ENCODE results near the gene KRTAP10-4.
"Not testable (repeated sequence)": the region's sequence is repeated elsewhere in the genome, so short reads cannot be mapped to it uniquely, and the experiment has no call there.

The KRTAP10-4 gene

DNA sequence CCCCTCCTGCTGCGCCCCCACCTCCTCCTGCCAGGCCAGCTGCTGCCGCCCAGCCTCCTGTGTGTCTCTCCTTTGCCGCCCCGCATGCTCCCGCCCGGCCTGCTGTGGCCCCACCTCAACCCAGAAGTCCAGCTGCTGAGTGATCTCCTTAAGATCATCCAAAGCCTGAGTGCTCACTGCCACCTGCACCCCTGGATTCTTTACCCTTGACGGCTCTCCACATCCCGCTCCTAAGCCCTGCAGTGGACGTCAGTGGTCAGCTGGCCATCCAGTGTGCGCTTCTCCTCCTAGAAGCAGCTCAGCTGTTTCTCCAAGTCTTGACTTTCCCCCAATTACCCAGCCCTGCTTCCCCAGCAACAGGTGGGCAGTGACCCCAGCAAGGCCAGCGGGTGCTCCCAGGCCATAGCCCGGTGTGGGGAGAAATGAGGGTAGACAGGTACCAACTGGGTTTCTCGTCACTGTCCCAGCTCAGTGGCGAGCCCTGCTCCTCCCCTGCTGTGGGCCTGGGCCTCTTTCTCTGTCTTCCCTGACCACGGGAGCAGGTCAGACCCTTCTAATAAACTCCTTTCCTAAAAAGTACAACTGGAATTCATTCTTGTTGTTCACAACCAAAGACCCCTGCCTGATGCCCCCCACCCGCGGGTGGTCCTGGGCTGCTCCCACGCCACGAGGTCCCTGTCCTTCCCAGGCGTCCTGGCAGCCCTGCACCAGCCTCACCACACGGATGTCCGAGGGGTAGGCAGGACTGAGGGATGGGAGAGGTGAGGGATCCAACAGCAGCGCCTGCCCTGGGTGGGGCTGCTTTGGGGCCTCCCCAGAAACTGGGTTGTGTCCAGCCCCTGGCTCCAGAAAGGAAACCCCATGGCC, 28.3 kb downstream of the KRTAP10-4 start:
- DNase-seq: no peak

DNA sequence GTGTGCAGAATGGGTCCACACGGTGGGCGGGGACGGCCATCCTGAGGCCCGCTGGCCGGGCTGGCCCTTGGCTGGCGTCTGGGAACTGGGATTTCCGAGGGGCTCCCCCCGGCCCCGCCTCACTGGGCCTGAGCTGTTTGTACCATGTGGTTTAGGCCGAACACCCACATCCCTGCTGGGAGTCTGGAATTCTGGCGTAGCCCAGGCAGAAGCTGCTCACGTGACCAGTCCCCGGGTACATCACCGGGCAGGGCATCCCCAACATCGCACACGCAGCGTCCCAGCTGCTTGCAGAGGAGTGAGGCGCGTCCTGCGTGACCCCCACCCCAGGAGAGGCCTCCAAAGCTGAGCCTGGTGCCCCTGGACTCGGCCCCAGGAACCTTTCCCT, 28.9 kb downstream of the KRTAP10-4 start:
- DNase-seq: no peak

DNA sequence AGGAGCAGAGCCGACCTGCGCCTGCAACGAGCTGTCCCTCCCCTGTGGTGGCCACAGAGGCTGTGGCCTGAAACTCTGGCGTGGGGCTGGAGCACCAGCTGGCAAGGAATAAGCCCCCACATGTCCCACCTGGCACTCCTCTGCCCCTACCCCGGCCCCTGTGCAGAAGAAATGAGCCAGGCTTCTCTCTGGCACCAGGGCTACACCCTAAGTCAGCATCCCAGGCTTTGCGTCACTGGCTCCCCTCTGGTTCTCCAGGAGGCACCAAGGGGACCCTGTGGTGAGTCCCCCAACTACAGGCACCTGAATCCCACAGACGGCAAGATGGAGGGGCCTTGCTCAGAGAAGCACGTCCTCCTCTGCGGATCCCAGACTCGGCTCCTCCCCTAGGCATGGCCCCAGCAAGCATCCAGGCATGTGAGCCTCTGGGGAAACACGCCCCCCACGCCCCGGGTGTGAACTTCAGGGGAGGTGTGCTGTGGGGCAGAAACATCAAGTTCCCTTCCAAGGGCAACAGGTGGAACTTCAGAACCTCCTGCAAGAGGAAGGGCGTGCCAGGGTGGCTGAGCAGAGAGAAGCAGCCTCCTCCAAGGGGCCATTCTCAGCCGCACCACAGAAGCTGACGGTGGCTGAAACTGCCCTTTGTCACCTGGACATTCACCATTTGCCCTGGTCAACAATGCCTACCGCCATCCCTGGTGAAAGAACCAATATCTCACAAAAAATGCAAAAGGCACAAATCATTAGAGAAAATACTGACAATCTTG, 29.8 kb downstream of the KRTAP10-4 start:
- no peak for DNase-seq

DNA sequence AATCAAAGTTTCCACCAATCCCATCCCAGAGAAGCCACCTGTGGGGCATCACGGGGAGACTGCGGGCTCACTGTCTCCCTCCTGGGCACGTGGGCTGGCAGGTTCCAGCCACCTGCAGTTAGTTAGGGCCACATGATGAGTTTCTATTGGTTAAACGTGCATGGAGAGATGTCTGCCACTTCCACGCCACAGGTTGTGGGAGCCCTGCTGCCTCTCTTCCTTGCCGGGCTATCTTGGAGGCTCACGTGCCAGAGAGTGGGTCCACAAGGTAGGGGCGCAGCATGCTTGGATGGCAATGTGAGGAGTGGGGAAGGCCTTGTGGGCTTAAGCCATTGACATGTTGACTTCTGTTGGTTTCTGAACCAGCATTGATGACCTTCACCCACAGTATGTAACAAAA, 30.4 kb downstream of the KRTAP10-4 start:
- no peak for DNase-seq

DNA sequence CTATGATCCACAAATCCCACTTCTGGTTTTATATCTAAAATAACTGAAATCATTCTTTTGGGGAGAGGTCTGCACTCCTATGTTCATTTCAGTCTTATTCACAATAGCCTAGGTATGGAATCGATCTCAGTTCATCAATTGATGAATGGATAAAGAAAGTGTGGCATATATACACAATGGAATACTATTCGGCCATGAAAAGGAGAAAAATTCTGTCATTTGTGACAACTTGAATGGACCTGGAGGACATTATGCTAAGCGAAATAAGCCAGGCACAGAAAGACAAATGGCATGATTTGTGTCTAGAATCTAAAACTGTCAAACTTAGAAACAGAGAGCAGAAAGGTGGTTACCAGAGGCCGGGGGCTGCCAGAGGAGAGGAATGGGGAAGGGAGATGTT, 33.0 kb downstream of the KRTAP10-4 start:
- no peak for DNase-seq

DNA sequence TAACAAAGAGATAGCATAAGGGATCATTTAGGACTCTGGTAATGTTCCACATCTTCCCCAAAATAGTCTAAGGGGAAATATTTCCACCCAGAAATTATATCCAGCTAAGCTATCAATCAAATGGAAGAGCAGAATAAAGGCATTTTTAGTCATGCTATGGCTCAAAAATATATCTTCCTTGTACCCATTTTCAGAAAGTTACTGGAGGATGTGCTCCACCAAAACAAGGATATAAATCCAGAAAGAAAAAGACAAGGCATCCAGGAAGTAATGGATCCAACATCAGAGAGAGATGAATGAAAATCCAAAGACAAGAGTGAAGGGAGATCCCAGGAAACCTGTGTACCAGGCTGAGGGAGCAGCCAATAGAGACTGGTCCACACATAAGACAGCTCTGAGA, 35.7 kb downstream of the KRTAP10-4 start:
- DNase-seq: no peak

DNA sequence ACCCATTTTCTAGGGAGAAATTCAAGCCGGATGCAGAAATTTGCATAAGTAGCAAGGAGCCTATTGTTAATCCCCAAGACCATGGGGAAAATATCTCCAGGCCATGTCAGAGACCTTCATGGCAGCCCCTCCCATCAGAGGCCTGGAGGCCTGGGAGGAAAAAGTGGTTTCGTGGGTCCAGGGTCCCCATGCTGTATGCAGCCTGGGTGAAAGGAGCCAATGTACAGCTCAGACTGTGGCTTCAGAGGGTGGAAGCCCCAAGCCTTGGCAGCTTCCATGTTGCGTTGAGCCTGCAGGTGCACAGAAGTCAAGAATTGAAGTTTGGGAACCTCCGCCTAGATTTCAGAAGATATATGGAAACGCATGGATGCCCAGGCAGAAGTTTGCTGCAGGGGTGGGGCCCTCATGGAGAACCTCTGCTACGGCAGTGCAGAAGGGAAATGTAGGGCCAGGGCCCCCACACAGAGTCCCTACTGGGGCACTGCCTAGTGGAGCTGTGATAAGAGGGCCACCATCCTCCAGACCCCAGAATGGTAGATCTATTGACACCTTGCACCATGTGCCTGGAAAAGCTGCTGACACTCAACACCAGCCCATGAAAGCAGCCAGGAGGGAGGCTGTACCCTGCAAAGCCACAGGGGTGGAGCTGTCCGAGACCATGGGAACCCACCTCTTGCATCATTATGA, 36.8 kb downstream of the KRTAP10-4 start:
- DNase-seq: not testable (repeated sequence)

DNA sequence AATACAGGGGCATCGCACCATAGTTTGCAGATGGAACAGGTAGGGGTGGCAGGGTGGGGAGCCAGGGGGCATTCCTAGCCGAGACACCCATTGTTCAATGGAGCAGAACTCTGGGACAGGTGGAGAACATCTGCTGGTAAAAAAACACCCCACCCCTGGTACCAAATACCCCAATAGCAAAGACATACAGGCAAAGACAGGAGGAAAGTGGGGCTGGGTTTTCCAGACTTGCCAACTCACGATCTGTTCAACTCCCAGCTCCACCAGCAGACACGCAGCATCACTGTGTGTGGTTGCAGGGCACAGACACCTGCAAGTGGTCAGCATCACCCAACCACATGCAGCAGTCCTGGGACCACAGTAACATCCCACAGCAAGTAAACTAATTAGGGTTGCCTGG, 38.0 kb downstream of the KRTAP10-4 start:
- DNase-seq: no peak

DNA sequence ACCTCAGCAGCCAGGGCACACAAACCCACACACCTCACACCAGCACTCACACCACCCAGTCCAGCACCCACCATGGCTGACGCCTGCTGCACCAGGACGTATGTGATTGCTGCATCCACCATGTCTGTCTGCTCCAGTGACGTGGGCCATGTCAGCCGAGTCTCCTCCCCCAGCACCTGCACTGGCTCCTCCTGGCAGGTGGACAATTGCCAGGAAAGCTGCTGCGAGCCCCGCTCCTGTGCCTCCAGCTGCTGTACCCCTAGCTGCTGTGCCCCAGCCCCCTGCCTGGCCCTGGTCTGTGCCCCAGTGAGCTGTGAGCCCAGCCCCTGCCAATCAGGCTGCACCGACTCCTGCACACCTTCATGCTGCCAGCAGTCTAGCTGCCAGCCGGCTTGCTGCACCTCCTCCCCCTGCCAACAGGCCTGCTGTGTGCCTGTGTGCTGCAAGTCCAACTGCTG, 38.5 kb downstream of the KRTAP10-4 start, which contains the start of gene KRTAP10-8:
KRTAP10-8 (plus strand) TSS at position 51 of the 458 bp plus-strand sequence; CDS start at position 73, 22 bp downstream.
- DNase-seq: no peak

DNA sequence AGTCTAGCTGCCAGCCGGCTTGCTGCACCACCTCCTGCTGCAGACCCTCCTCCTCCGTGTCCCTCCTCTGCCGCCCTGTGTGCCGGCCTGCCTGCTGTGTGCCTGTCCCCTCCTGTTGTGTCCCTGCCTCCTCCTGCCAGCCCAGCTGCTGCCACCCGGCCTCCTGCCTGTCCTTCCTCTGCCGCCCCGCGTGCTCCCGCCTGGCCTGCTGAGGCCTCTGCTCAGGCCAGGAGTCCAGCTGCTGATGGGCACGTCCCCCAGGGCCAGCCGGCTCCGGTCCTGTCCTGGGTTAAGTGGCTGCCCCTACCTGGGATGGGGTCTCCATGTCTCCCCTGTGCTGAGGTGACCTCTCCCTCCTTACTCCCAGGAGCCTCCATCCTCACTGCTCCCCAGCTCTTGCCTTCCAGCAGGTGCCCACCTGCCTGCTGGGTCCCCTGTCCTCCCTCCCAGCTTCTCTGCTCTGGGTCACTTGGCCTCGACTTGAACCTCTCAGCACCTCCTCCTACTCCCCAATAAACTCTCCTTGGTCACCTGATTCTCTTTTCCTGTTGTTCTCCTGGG, 39.2 kb downstream of the KRTAP10-4 start:
- DNase-seq: no peak

DNA sequence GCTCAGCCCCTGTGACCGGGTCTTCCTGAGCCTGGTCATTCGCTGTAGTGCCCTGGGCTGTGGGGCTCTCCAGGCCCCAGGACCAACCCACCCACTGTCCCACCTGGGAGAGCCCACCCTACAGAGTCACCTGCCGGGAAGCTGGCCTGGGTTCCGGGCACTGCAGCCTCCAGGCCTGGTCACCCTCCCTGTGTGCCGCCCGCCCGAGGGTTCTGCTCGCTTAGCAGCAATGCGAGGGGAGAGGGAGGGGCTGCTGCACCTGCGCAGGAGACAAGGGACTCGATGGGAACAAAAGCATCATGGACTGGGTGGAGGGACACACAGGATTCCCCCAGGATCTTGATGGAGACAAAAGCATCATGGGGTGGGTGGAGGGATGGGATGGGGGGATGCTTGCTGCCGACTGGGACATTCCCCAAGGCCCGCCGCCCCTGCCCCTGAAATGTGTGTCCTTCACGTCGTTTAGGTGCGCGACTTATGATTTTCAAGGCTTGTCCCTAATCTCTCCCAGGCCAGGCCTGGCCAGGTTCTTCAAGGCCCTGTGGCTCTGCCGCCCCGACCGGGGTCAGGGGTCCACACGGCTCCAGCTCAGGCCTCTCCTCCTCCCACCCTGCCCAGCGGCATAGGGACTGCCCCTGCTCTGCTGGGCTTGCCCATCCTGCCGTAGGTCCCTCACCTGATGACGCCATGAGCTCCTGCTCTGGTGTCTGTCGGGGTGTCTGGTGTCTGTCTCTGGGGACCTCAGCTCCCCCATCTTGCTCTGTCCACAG, 40.0 kb downstream of the KRTAP10-4 start:
- DNase-seq: no peak

DNA sequence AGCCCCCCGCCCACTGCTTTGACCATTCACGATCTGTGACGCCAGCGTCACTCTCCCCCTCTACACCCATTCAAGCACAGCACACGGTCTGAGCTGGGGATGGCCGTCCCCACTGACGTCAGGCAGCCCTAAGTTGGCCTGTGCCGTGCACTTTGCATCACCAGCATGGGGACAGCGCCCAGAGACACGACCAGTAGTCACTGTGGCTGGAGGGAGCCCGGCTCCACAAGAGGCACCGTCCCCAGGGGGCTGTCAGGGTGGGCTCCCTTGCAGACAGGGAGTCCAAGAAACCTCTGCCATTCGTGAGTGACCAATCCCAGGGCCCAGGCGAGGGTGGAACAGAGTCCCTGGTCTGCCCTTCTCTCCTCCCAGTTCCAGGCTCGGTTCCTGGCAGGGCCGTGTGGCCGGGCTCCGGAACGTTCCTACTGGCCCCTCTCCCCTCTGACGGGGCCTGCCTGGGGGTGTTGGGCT, 40.7 kb downstream of the KRTAP10-4 start:
- no peak for DNase-seq

DNA sequence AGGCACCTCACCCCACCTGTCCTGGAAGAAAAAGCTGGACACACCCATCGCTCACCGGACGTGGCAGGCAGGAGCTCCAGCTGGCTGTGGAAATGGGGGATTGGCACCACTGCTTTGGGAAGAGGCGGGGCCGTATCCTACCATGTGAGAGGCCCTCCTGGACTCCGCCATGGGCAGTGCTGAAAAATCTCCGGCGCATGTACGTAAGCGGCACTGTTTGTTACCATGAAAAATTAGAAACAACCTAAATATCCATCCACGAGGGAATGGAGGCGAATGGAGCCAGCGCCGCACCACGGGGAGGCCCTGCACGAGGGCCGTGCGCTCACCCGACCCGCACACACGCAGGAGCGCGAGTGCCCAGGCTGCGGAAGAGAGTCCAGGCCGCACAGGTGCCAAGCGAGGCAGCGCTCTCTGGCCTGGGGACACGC, 41.4 kb downstream of the KRTAP10-4 start:
- no peak for DNase-seq

DNA sequence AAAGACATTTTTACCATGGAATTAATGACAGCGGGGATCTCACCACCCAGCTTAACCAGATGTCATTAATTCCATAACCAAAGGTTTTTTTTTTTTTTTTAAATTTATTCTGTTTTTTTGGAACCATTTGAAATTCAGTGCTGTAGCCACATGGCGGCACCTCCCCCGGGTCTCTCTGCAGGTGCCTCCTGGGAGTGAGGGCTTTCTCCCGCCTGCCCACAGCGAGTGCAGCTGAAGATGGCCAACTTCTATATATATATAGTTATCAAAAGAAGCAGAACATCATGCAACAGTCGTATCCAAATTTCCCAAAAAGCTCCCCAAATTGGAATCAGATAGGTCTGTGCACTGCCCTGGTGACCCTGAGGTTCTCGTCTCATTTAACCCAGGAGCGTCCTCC, 41.9 kb downstream of the KRTAP10-4 start:
- no peak for DNase-seq

DNA sequence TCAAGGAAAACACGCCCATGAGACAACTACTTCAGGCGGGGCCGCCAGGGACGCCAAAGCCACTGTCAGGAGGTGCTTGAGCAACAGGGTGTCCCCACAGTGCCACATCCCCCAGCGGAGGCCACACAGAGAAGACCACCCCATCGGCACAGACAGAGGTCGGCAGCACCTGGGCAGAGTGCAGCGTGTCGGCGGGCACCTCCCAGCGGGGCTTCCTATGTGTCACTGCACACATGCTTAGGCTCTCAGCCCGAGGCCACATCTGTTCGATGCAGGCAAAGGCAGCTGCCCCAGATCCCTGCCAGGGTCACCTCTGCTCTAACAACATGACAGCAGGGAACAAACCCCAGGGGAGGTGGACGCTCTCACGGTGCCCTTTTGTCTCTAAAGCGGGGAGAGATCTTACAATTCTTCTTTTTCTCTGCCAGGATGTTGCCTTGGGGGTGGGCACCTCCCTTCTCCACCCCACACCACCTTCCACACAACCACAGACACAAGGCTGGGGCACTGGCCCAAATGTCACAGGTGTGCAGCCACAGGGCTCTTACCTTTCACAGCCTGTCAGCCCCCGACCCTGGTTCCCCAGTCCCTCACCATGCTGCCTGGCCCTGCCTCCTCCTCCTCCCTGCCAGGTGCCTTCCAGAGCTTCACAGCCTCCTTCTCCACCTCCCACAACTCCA, 42.5 kb downstream of the KRTAP10-4 start:
- DNase-seq: no peak

DNA sequence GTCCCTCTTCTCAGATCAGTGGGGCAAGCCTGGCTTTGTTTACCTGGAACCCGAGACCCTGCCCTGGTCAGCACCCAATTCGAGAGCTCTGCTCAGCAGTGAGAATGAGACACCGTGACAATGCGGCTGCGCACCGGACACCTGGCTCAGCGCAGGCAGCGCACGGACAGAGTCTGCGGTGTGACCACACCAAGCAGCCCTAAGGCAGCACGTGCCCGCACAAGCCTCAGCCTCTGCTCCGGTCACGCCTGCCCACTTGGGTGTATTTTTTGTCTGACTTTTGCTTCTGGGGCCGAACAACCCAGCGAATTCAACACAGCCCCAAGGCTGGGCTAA, 43.0 kb downstream of the KRTAP10-4 start:
- no peak for DNase-seq

DNA sequence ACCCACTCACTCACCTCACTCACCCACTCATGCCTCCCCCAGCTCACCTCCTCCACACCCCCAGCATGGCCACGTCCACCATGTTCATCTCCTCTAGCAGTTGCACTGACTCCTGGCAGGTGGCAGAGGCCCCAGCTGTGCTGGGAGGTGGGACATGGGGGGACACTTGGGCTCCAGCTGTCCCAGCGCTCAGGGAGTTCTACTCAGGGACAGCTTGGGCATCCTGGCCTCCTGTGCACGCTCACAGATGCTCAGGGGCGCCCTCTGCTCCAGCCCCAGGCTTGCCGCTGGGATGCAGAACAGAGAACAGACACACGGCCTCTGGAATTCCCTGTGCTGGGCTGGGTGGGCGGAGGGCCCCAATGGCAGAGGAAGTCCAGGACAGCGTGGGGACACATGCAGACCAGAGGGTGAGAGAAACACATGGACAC, 43.6 kb downstream of the KRTAP10-4 start:
- DNase-seq: no peak

DNA sequence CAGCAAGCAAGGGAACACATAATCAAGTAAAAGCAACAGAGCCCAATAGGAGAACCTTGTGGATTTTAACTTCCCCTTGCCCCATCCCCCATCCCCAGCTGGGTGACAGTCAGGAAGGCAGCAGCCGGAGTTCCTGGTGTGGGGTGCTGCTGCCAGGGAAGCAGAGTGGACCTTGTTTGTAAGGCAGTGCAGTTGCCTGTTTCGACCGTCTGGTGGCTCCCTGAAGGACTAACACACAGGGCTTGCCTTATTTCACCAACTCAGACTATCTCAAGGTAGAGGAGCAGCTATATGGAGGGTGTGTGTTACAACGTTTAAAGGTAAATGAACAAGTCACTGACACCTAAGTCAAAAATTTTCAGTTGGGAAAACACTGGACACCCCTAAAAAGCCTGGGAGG, 45.0 kb downstream of the KRTAP10-4 start:
- DNase-seq: peak; percentile 52

DNA sequence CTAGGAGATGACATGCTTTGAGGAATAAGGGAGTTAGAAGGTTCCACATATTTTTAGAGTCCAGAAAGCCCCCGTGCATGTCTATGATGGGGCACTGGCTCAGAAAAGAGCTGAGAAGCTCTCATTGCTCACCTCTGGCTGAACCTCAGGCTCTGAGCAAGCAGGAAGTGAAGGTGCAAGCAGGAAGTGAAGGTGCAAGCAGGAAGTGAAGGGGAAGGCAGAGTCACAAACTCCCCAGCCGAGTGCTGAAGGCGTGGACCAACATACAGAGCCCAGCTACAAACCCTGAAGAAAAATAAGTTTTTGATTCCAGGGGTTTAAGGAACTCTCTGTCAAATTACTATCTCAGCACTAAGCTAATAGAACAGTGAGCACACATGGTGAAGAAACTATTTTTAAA, 45.4 kb downstream of the KRTAP10-4 start:
- DNase-seq: no peak

DNA sequence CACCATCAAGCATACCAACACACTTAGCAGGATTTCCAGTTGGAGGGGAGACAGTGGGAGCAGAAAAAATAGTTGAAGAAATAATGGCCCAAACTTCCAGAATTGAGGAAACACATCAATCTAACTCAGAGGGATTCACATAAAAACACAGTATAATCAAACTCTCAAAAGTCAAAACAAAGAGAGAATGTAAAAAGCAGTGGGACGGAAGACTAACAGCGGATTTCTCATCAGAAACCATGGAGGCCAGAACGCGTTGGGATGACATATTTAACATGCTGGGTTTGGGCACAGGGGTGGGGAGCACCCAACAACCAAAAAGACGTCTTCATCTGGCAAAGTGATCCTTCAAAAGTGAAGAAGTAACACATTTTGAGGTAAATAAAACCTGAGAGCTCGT, 46.4 kb downstream of the KRTAP10-4 start:
- DNase-seq: no peak

DNA sequence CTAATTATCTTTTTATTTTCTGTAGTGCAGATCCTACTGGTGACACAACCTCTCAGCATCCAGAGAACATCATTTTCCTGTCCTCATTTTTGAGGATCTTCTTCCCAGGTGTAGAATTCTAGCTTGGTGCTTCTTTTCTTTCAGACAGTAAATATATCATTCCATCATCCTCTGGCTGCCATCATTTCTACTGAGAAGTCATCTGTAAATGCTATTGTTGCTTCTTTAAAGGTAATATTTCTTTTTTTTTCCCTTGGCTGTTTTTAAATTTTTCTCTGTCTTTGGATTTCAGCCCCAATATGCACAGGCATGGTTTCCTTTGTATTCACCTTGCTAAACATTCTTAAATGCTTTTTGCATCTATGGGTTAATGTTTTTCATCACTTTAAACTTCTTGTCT, 50.0 kb downstream of the KRTAP10-4 start:
- DNase-seq: no peak

All from OCI-M1 (cell line).